ENCODE measurements around the gene PRKG1. TPM values are rescaled to one million over a fixed set of nuclear protein-coding genes. Genes with fewer than 3 reads are reported as not detected.

PRKG1 gene
- total RNA-seq, 1 donor from 2014 or later: 4.6 TPM

GRCh38 chr10:51915031-51915542 is 840.8 kb downstream of the PRKG1 start:
- no peak for DNase-seq (ENCODE audit: low spot score, unreplicated experiment)
- H3K36me3 Mint-ChIP-seq (ENCODE audit: insufficient read depth): no peaks in the 10 kb centered on the region
- no peaks in the 10 kb centered on the region for H3K9me3 Mint-ChIP-seq (ENCODE audit: low read depth)
- peaks cover 13% of the 10 kb centered on the region for H3K4me1 Mint-ChIP-seq (ENCODE audit: low read depth)
- TF ChIP-seq, protein P1, sequence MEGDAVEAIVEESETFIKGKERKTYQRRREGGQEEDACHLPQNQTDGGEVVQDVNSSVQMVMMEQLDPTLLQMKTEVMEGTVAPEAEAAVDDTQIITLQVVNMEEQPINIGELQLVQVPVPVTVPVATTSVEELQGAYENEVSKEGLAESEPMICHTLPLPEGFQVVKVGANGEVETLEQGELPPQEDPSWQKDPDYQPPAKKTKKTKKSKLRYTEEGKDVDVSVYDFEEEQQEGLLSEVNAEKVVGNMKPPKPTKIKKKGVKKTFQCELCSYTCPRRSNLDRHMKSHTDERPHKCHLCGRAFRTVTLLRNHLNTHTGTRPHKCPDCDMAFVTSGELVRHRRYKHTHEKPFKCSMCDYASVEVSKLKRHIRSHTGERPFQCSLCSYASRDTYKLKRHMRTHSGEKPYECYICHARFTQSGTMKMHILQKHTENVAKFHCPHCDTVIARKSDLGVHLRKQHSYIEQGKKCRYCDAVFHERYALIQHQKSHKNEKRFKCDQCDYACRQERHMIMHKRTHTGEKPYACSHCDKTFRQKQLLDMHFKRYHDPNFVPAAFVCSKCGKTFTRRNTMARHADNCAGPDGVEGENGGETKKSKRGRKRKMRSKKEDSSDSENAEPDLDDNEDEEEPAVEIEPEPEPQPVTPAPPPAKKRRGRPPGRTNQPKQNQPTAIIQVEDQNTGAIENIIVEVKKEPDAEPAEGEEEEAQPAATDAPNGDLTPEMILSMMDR (IDR thresholded peaks at IDR 0.05; ENCODE audit: unreplicated experiment): no peak
- peak overlapping the region; percentile 4 for H3K27ac Mint-ChIP-seq
- H3K27me3 Mint-ChIP-seq: no peaks in the 10 kb centered on the region
- H3K4me3 Mint-ChIP-seq (ENCODE audit: low read depth): no peak overlapping the region

- TF ChIP-seq, protein P1 (IDR thresholded peaks at IDR 0.05; ENCODE audit: unreplicated experiment): no peak
- no peaks in the 10 kb centered on the region for H3K9me3 Mint-ChIP-seq (ENCODE audit: low read depth)
- peak overlapping the region; percentile 33 for H3K27ac Mint-ChIP-seq
- DNase-seq (ENCODE audit: low spot score, unreplicated experiment): no peak
- no peak overlapping the region for H3K4me3 Mint-ChIP-seq (ENCODE audit: low read depth)
- no peaks in the 10 kb centered on the region for H3K36me3 Mint-ChIP-seq (ENCODE audit: insufficient read depth)
- H3K27me3 Mint-ChIP-seq: no peaks in the 10 kb centered on the region
- H3K4me1 Mint-ChIP-seq (ENCODE audit: low read depth): peaks cover 11% of the 10 kb centered on the region
These were observed 844.2 kb downstream of the PRKG1 start for GRCh38 chr10:51918440-51918839.

DNA sequence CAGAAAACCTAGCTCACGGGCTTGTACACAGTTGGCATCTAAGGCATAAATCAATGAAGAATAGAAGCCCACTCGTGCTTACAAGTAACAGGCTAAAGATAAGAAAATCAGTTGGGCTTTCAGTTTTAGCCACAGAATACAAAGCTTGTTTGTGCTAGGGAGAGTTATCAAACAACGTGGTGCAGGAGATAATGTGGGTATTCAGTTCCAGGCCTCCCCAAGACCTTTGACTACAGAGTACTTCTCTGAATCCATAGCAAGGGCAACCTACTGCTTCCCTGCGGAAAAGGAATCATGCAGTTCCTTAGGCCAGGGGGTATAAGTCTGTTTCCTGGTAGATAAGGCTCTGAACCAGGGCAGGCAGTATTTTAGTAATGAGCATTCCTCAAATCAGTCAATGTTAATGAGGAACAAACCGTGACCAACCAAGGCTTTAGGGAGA is 844.6 kb downstream of the PRKG1 start:
- TF ChIP-seq, protein P1 (IDR thresholded peaks at IDR 0.05; ENCODE audit: unreplicated experiment): no peak
- no peaks in the 10 kb centered on the region for H3K27me3 Mint-ChIP-seq
- peak overlapping the region; percentile 33 for H3K27ac Mint-ChIP-seq
- no peak for DNase-seq (ENCODE audit: low spot score, unreplicated experiment)
- no peaks in the 10 kb centered on the region for H3K36me3 Mint-ChIP-seq (ENCODE audit: insufficient read depth)
- H3K4me1 Mint-ChIP-seq (ENCODE audit: low read depth): peaks cover 11% of the 10 kb centered on the region
- no peak overlapping the region for H3K4me3 Mint-ChIP-seq (ENCODE audit: low read depth)
- no peaks in the 10 kb centered on the region for H3K9me3 Mint-ChIP-seq (ENCODE audit: low read depth)

DNA sequence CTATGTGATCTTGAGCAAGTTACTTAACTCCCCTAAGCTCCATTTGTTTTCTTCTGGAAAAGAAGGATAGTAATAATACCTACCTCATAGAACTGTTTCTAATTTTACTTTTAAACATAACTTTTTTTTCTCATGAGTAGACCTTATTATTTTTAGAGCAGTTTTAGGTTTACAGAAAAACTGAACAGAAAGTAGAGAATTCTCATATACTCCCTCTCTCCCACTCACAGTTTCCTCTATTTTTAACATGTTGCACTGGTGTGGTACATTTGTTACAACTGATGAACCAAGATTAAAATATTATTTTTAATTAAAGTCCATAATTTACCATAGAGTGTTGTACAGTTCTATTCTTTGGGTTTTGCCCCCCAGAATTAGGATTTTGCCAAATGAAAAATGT is 846.4 kb downstream of the PRKG1 start:
- peaks cover 11% of the 10 kb centered on the region for H3K4me1 Mint-ChIP-seq (ENCODE audit: low read depth)
- peaks cover 13% of the 10 kb centered on the region for H3K9me3 Mint-ChIP-seq (ENCODE audit: low read depth)
- TF ChIP-seq, protein P1 (IDR thresholded peaks at IDR 0.05; ENCODE audit: unreplicated experiment): no peak
- H3K27ac Mint-ChIP-seq: no peak overlapping the region
- H3K27me3 Mint-ChIP-seq: no peaks in the 10 kb centered on the region
- H3K4me3 Mint-ChIP-seq (ENCODE audit: low read depth): no peak overlapping the region
- DNase-seq (ENCODE audit: low spot score, unreplicated experiment): no peak
- H3K36me3 Mint-ChIP-seq (ENCODE audit: insufficient read depth): no peaks in the 10 kb centered on the region

- H3K27me3 Mint-ChIP-seq: no peaks in the 10 kb centered on the region
- no peak overlapping the region for H3K4me3 Mint-ChIP-seq (ENCODE audit: low read depth)
- peaks cover 2% of the 10 kb centered on the region for H3K4me1 Mint-ChIP-seq (ENCODE audit: low read depth)
- peaks cover 13% of the 10 kb centered on the region for H3K9me3 Mint-ChIP-seq (ENCODE audit: low read depth)
- TF ChIP-seq, protein P1 (IDR thresholded peaks at IDR 0.05; ENCODE audit: unreplicated experiment): no peak
- no peaks in the 10 kb centered on the region for H3K36me3 Mint-ChIP-seq (ENCODE audit: insufficient read depth)
- no peak for DNase-seq (ENCODE audit: low spot score, unreplicated experiment)
- no peak overlapping the region for H3K27ac Mint-ChIP-seq
These were observed 850.1 kb downstream of the PRKG1 start for GRCh38 chr10:51924359-51924758.

Data from progenitor cell of endocrine pancreas (in vitro differentiated cells).